Mesenchymal stem cell (in vitro differentiated cells and primary cell): ENCODE measurements around the gene CEP128.

Experiments
- DNase-seq: peaks from one replicate; pipeline ENCODE4 v3.0.0-alpha.2; 2013
- H2AFZ ChIP-seq: one replicate; pipeline ENCODE4 v1.6.1; 2013; ENCODE audit warnings: low read depth, mild to moderate bottlenecking, control low read depth, inconsistent platforms, low read length, moderate library complexity
- H2AK5ac ChIP-seq: 2 replicates; pipeline ENCODE4 v1.6.1; 2013; ENCODE audit warnings: low read length, moderate library complexity, mild to moderate bottlenecking, inconsistent platforms; ENCODE audit not compliant: severe bottlenecking
- H2BK120ac ChIP-seq: one replicate; pipeline ENCODE4 v1.6.1; 2013; ENCODE audit warnings: low read depth, mild to moderate bottlenecking, inconsistent platforms, low read length, moderate library complexity
- H2BK12ac ChIP-seq, 2 experiments: one replicate each; pipeline ENCODE4 v1.6.1; 2013; ENCODE audit warnings: inconsistent platforms in 2 of 2, low read length in 2 of 2, mild to moderate bottlenecking in 2 of 2, moderate library complexity in 2 of 2, control low read depth in 1 of 2
- H2BK15ac ChIP-seq: one replicate; pipeline ENCODE4 v1.6.1; 2013; ENCODE audit warnings: mild to moderate bottlenecking, low read depth, inconsistent platforms; ENCODE audit not compliant: poor library complexity, severe bottlenecking
- H2BK5ac ChIP-seq: 2 replicates; pipeline ENCODE4 v1.6.1; 2013; ENCODE audit warnings: low read depth, mild to moderate bottlenecking, low read length, control low read depth, inconsistent platforms; ENCODE audit not compliant: poor library complexity, severe bottlenecking
- H3K14ac ChIP-seq, 2 experiments: one replicate each; pipeline ENCODE4 v1.6.1; 2013; ENCODE audit warnings: inconsistent platforms in 2 of 2, low read length in 2 of 2, control low read depth in 1 of 2, mild to moderate bottlenecking in 1 of 2, moderate library complexity in 1 of 2
- H3K18ac ChIP-seq, 2 experiments: one replicate each; pipeline ENCODE4 v1.6.1; 2013; ENCODE audit warnings: inconsistent platforms in 2 of 2, low read length in 2 of 2, control low read depth in 1 of 2, low read depth in 1 of 2, mild to moderate bottlenecking in 1 of 2
- H3K23ac ChIP-seq, 2 experiments: one replicate each; pipeline ENCODE4 v1.6.1; 2013; ENCODE audit warnings: inconsistent platforms in 2 of 2, low read length in 2 of 2, mild to moderate bottlenecking in 2 of 2, moderate library complexity in 2 of 2, control low read depth in 1 of 2
- H3K27ac ChIP-seq: 2 replicates; pipeline ENCODE4 v1.5.1; 2013; ENCODE audit warnings: mild to moderate bottlenecking, moderate library complexity, low read length, control low read depth, inconsistent platforms; ENCODE audit not compliant: poor library complexity, severe bottlenecking
- H3K27me3 ChIP-seq, 2 experiments: 2 replicates each; pipeline versions ENCODE4 v1.6.1 to v1.7.0; 2013; ENCODE audit warnings: low read length in 2 of 2, mild to moderate bottlenecking in 2 of 2, moderate library complexity in 2 of 2, control low read depth in 1 of 2, inconsistent platforms in 1 of 2; ENCODE audit not compliant: control insufficient read depth in 1 of 2, insufficient read depth in 1 of 2
- H3K36me3 ChIP-seq, 2 experiments: 2 replicates each; pipeline versions ENCODE4 v1.6.1 to v1.7.0; 2013; ENCODE audit warnings: low read length in 2 of 2, control low read depth in 1 of 2, inconsistent platforms in 1 of 2, low read depth in 1 of 2, mild to moderate bottlenecking in 1 of 2; ENCODE audit not compliant: insufficient read depth in 2 of 2, control insufficient read depth in 1 of 2
- H3K4ac ChIP-seq, 2 experiments: one replicate each; pipeline ENCODE4 v1.6.1; 2013; ENCODE audit warnings: inconsistent platforms in 2 of 2, low read length in 2 of 2, mild to moderate bottlenecking in 2 of 2, moderate library complexity in 2 of 2, control low read depth in 1 of 2, low read depth in 1 of 2
- H3K4me1 ChIP-seq: 2 replicates; pipeline ENCODE4 v1.6.1; 2013; ENCODE audit warnings: low read depth, low read length, control low read depth; ENCODE audit not compliant: control insufficient read depth, insufficient read depth
- H3K4me2 ChIP-seq: 2 replicates; pipeline ENCODE4 v1.6.1; 2013; ENCODE audit warnings: low read length, mild to moderate bottlenecking, inconsistent platforms; ENCODE audit not compliant: poor library complexity, severe bottlenecking
- H3K4me3 ChIP-seq, 2 experiments: 2 replicates each; pipeline versions ENCODE4 v1.5.1 to v1.7.0; 2013; ENCODE audit warnings: low read length in 2 of 2, mild to moderate bottlenecking in 2 of 2, control low read depth in 1 of 2, low read depth in 1 of 2; ENCODE audit not compliant: insufficient read depth in 1 of 2
- H3K79me1 ChIP-seq: replicated peaks from 2 replicates; pipeline ENCODE4 v1.6.1; 2013; ENCODE audit warnings: mild to moderate bottlenecking, control low read depth, low read length, inconsistent platforms; ENCODE audit not compliant: poor library complexity, severe bottlenecking
- H3K9ac ChIP-seq: 2 replicates; pipeline ENCODE4 v1.7.0; 2013; ENCODE audit warnings: mild to moderate bottlenecking, low read length, moderate library complexity
- H3K9me3 ChIP-seq: 2 replicates; pipeline ENCODE4 v1.7.0; 2013; ENCODE audit warnings: mild to moderate bottlenecking, low read length; ENCODE audit not compliant: control insufficient read depth
- H4K8ac ChIP-seq: one replicate; pipeline ENCODE4 v1.6.1; 2013; ENCODE audit warnings: inconsistent platforms, mild to moderate bottlenecking, low read length, moderate library complexity
- H4K91ac ChIP-seq: one replicate; pipeline ENCODE4 v1.6.1; 2013; ENCODE audit warnings: mild to moderate bottlenecking, low read length, inconsistent platforms
- WGBS: methylation state at CpG from one replicate; pipeline ENCODE4 v1.1.7; 2013; ENCODE audit warnings: mixed read lengths; 5-methylcytosine and 5-hydroxymethylcytosine counted together

The CEP128 gene

DNA sequence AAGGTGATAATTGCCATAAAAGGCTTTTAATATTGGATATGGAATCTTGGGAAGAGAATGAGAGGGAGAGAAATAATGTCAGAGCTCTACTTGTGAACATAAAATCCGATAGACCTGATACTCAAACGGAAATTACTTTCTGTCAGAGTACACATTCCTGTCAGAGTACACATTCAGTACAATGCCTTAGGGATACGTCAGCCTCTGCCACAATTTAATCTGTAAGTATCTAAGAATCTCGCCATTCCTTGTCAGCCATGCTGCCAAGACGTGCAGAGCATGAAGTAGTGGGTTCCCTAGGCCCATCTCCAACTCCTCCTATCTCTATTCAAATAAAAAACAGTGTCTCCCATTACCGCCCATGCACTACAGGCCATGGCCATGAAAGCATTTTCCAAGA is 242.6 kb downstream of the CEP128 start:
- H4K8ac ChIP-seq: no peak overlapping the region
- no peak overlapping the region for H2BK5ac ChIP-seq
- H3K4ac ChIP-seq: no peak overlapping the region
- no peak overlapping the region for H3K18ac ChIP-seq
- no peaks in the 10 kb centered on the region for H3K9me3 ChIP-seq
- H2AFZ ChIP-seq: no peak overlapping the region
- no peak overlapping the region for H3K23ac ChIP-seq
- no peak overlapping the region for H3K9ac ChIP-seq
- no peak overlapping the region for H2AK5ac ChIP-seq
- no peaks in the 10 kb centered on the region for H3K4me1 ChIP-seq
- H3K79me1 ChIP-seq: no peaks in the 10 kb centered on the region
- H4K91ac ChIP-seq: no peak overlapping the region
- no peak overlapping the region for H2BK12ac ChIP-seq
- H3K4me2 ChIP-seq: no peak overlapping the region
- H2BK120ac ChIP-seq: no peak overlapping the region
- H3K4me3 ChIP-seq: no peak overlapping the region
- no peak for DNase-seq
- H3K36me3 ChIP-seq: no peaks in the 10 kb centered on the region
- no peak overlapping the region for H3K14ac ChIP-seq
- H3K27me3 ChIP-seq: no peaks in the 10 kb centered on the region
- H2BK15ac ChIP-seq: no peak overlapping the region
- no peak overlapping the region for H3K27ac ChIP-seq
- 95% methylated on average over 6 of the region's 6 CpGs for WGBS

DNA sequence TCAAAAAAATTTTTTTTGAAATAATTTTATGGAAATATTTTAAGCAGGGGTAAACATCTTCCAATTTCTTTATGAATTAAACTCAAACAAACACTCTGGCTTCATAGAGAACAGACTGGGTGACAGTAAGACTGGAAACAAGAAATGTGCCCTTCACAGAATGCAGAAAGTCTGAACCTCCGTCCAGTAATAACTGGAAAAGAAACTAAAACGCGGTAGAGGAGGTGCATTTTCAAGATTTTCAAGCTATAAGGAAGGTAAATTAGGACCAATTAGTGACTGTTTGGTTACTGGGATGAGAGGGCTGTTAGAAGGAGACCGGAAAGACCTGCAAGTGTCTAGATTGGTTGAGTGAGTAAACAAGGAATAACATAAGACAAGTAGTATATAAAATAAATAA is 245.7 kb downstream of the CEP128 start:
- H3K18ac ChIP-seq: no peak overlapping the region
- 93% methylated on average over 3 of the region's 4 CpGs for whole genome bisulfite sequencing

DNA sequence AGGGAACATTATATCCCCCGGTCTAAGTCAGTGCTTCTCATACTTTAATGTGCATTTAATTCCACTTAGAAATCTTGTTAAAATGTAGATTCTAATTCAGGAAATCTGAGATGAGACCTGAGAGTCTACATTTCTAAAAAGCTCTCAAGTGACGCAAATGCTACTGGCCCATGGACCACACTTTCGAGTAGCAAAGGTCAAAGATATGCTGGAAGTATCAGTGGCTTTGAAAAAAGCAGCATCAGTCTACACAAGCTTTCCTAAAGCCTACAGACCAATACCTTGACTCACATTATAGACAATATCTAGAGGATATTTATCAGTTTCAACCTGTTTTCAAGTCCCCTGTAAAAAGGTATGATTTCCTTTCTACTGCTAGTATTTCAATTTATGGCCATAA is 248.6 kb downstream of the CEP128 start:
- Histone ChIP-seq H3K27ac (no peak overlapping the region), H4K8ac (no peak overlapping the region), H3K4me1 (no peaks in the 10 kb centered on the region), H2BK120ac (no peak overlapping the region), H4K91ac (no peak overlapping the region), H3K79me1 (no peaks in the 10 kb centered on the region), H2AFZ (no peak overlapping the region), H2BK5ac (no peak overlapping the region), H3K9me3 (no peaks in the 10 kb centered on the region), H3K9ac (no peak overlapping the region), H3K36me3 (no peaks in the 10 kb centered on the region), H3K4me3 (no peak overlapping the region), H3K23ac (no peak overlapping the region), H3K27me3 (no peaks in the 10 kb centered on the region), H3K14ac (no peak overlapping the region), H3K18ac (no peak overlapping the region), H2BK12ac (no peak overlapping the region), H3K4me2 (no peak overlapping the region), H3K4ac (no peak overlapping the region), H2BK15ac (no peak overlapping the region), H2AK5ac (no peak overlapping the region)
- no peak for DNase-seq
- whole genome bisulfite sequencing: 91% methylated on average over 2 of the region's 3 CpGs

More for the DNA sequence above, 245.7 kb downstream of the CEP128 start:
- no peaks in the 10 kb centered on the region for H3K79me1 ChIP-seq
- no peak overlapping the region for H4K91ac ChIP-seq
- no peak overlapping the region for H3K4me2 ChIP-seq
- no peak overlapping the region for H2AFZ ChIP-seq
- no peak overlapping the region for H2BK12ac ChIP-seq
- no peak overlapping the region for H2BK15ac ChIP-seq
- no peak overlapping the region for H3K4ac ChIP-seq
- no peak overlapping the region for H3K14ac ChIP-seq
- H3K4me3 ChIP-seq: no peak overlapping the region
- no peaks in the 10 kb centered on the region for H3K9me3 ChIP-seq
- H3K9ac ChIP-seq: no peak overlapping the region
- no peak overlapping the region for H2BK5ac ChIP-seq
- H3K27me3 ChIP-seq: no peaks in the 10 kb centered on the region
- no peak overlapping the region for H4K8ac ChIP-seq
- no peak overlapping the region for H2BK120ac ChIP-seq
- no peak for DNase-seq
- H2AK5ac ChIP-seq: no peak overlapping the region
- no peak overlapping the region for H3K27ac ChIP-seq
- H3K23ac ChIP-seq: no peak overlapping the region
- H3K36me3 ChIP-seq: no peaks in the 10 kb centered on the region
- no peaks in the 10 kb centered on the region for H3K4me1 ChIP-seq

DNA sequence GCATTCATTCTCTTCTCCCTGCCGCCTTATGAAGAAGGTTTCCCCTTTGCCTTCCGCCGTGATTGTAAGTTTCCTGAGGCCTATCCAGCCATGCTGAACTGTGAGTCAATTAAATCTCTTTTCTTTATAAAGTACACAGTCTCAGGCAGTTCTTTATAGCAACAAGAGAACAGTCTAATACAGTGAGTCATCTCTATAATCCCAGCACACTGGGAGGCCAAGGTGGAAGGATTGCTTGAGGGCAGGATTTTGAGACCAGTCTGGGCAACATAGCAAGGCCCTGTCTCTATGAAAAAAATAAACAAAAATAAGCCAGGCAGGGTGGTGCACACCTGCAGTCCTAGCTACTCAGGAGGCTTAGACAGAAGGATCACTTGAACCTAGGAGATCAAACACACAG is 259.9 kb downstream of the CEP128 start:
- H2AFZ ChIP-seq: no peak overlapping the region
- no peak overlapping the region for H3K23ac ChIP-seq
- no peak overlapping the region for H2BK15ac ChIP-seq
- no peaks in the 10 kb centered on the region for H3K27me3 ChIP-seq
- H2AK5ac ChIP-seq: no peak overlapping the region
- no peak overlapping the region for H4K91ac ChIP-seq
- H4K8ac ChIP-seq: no peak overlapping the region
- H3K18ac ChIP-seq: no peak overlapping the region
- H3K9me3 ChIP-seq: peaks cover 39% of the 10 kb centered on the region
- no peak overlapping the region for H3K4me3 ChIP-seq
- DNase-seq: peak; percentile 6
- no peak overlapping the region for H2BK120ac ChIP-seq
- H3K79me1 ChIP-seq: no peaks in the 10 kb centered on the region
- H2BK12ac ChIP-seq: no peak overlapping the region
- H3K4me1 ChIP-seq: no peaks in the 10 kb centered on the region
- WGBS: 88% methylated on average over 3 of the region's 3 CpGs
- H3K9ac ChIP-seq: no peak overlapping the region
- no peak overlapping the region for H3K14ac ChIP-seq
- H3K36me3 ChIP-seq: no peaks in the 10 kb centered on the region
- H2BK5ac ChIP-seq: no peak overlapping the region
- H3K4me2 ChIP-seq: no peak overlapping the region
- no peak overlapping the region for H3K4ac ChIP-seq
- H3K27ac ChIP-seq: no peak overlapping the region
